SK-MEL-5 (cell line): ENCODE measurements around the gene NDOR1. TPM values are rescaled to one million over a fixed set of nuclear protein-coding genes. Genes with fewer than 3 reads are reported as not detected.

Source experiments
- DNase-seq: peaks from one replicate; pipeline ENCODE4 v3.0.0-alpha.2; 2016; ENCODE audit warnings: low read depth, low spot score
- in situ Hi-C: cut with HindIII; loops from 2 replicates; pipeline ENCODE4 v1.10.0; 2016; ENCODE audit warnings: low sequenced_read_pairs, high pct_unique_total_duplicates, low pct_unique_long_range_greater_than_20kb
- total RNA-seq: library from RNA; depleted of rRNA; stranded (reverse); fragments of >200 nt; shearing (Covaris generic); gene quantifications from 2 replicates; pipeline ENCODE4 v1.2.3, GENCODE V29; 2014

The NDOR1 gene
- total RNA-seq, 1 experiment from 2014 or later: 5.1 TPM

- no peak for DNase-seq
These were observed 19.6 kb downstream of the NDOR1 start, which contains the start of gene CYSRT1 for GRCh38 chr9:137224830-137225694. TSS of gene CYSRT1 (plus strand) at chr9:137225174. CDS start at chr9:137225622, 448 bp downstream.

GRCh38 chr9:137225699-137226331 lies 20.3 kb downstream of the NDOR1 start:
- DNase-seq: no peak
- in situ Hi-C loops: no loop called here

More at GRCh38 chr9:137224830-137225694, 19.6 kb downstream of the NDOR1 start, which contains the start of gene CYSRT1:
- in situ Hi-C loops: no loop called here

GRCh38 chr9:137226338-137227053 lies 21.0 kb downstream of the NDOR1 start:
- in situ Hi-C loops: no loop called here
- no peak for DNase-seq

- DNase-seq: peak; percentile 78
- in situ Hi-C loops: no loop called here
These were observed 21.8 kb downstream of the NDOR1 start, which contains the start of gene RNF224 for GRCh38 chr9:137227054-137227852. TSS of gene RNF224 (plus strand) at chr9:137227502. CDS start at chr9:137228336, 834 bp downstream.

- no peak for DNase-seq
- in situ Hi-C loops: no loop called here
These were observed 22.5 kb downstream of the NDOR1 start for GRCh38 chr9:137227853-137228505.

- no peak for DNase-seq
- in situ Hi-C loops: no loop called here
These were observed 23.0 kb downstream of the NDOR1 start for GRCh38 chr9:137228506-137228967.

- in situ Hi-C loops: no loop called here
- DNase-seq: no peak
These were observed 23.7 kb downstream of the NDOR1 start for GRCh38 chr9:137228968-137229896.

- in situ Hi-C loops: no loop called here
- DNase-seq: peak; percentile 40
These were observed 24.6 kb downstream of the NDOR1 start for GRCh38 chr9:137229903-137230704.

- DNase-seq: no peak
These were observed 25.3 kb downstream of the NDOR1 start, which contains the start of gene SLC34A3 for GRCh38 chr9:137230705-137231371. TSS of gene SLC34A3 (plus strand) at chr9:137230901. CDS start at chr9:137231703, 802 bp downstream.

GRCh38 chr9:137231372-137232039 lies 26.0 kb downstream of the NDOR1 start:
- in situ Hi-C loops: no loop called here
- DNase-seq: no peak

More at GRCh38 chr9:137230705-137231371, 25.3 kb downstream of the NDOR1 start, which contains the start of gene SLC34A3:
- in situ Hi-C loops: no loop called here

GRCh38 chr9:137232101-137232500 lies 26.6 kb downstream of the NDOR1 start:
- in situ Hi-C loops: no loop called here
- no peak for DNase-seq

GRCh38 chr9:137232510-137232909 lies 27.0 kb downstream of the NDOR1 start:
- in situ Hi-C loops: no loop called here
- no peak for DNase-seq

- no peak for DNase-seq
- in situ Hi-C loops: no loop called here
These were observed 27.9 kb downstream of the NDOR1 start for GRCh38 chr9:137233143-137233980.
